ENCODE measurements around the gene SGO1.

- TF ChIP-seq, protein P1, sequence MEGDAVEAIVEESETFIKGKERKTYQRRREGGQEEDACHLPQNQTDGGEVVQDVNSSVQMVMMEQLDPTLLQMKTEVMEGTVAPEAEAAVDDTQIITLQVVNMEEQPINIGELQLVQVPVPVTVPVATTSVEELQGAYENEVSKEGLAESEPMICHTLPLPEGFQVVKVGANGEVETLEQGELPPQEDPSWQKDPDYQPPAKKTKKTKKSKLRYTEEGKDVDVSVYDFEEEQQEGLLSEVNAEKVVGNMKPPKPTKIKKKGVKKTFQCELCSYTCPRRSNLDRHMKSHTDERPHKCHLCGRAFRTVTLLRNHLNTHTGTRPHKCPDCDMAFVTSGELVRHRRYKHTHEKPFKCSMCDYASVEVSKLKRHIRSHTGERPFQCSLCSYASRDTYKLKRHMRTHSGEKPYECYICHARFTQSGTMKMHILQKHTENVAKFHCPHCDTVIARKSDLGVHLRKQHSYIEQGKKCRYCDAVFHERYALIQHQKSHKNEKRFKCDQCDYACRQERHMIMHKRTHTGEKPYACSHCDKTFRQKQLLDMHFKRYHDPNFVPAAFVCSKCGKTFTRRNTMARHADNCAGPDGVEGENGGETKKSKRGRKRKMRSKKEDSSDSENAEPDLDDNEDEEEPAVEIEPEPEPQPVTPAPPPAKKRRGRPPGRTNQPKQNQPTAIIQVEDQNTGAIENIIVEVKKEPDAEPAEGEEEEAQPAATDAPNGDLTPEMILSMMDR (IDR thresholded peaks at IDR 0.05) = no peak
- no peak for TF ChIP-seq POLR2A (IDR thresholded peaks at IDR 0.05)
Observed at GRCh38 chr3:20123131-20123652, 62.8 kb downstream of the SGO1 start.

Measured in adrenal gland (tissue), 5 donors.